ENCODE measurements around the gene ATP23.

ATP23 gene

DNA sequence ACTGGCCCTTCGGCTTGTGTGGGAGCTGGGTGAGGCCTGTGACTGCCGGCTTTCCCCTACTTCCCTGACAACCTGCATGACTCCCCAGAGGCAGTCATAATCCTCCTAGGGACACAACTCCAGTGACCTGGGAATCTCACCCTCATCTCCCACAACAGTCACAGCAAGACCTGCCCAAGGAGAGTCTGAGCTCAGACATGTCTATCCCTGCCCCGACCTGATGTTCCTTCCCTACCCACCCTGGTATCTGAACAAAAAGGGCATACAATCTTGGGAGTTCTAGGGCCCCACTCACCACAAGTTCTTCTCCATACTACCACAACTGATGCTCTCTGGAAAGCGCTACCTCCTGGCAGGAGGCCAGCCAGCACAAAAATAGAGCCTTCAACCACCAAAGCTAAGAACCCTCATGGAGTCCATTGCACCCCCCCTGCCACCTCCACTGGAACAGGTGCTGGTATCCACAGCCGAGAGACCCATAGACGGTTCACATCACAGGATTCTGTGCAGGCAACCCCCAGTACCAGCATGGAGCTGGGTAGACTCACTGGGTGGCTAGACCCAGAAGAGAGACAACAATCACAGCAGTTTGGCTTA, 16.8 kb downstream of the ATP23 start:
- DNase-seq (ENCODE audit: low read depth in 1 of 2, low spot score in 1 of 2), result no peak
- in situ Hi-C loops (cut with HindIII; ENCODE audit: low pct_unique_long_range_greater_than_20kb, low sequenced_read_pairs), result no loop called here
- TF ChIP-seq JUND (IDR thresholded peaks at IDR 0.05; ENCODE audit: low read depth), result no peak

DNA sequence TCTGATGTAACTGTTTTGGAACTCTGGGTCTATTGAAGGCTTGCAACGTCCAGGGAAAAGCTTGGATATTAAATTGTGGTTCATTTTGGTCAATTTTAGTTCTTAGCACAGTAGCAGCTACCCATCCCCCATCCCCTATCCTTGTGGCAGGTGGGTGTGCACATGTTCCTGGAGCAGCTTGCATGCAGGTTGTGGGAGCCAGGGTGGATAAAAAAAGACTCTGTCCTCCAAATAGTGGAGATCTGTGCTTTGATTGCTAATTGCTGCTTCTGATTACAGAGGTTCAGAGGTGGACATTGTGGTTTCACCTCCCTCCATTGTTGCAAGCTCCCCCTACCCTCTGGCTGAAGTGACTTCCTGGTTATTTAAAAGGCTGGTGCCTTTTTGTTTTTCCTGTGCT, 23.1 kb downstream of the ATP23 start:
- in situ Hi-C loops (cut with HindIII; ENCODE audit: low pct_unique_long_range_greater_than_20kb, low sequenced_read_pairs), result no loop called here
- DNase-seq (ENCODE audit: low read depth in 1 of 2, low spot score in 1 of 2), result no peak
- no peak for TF ChIP-seq JUND (IDR thresholded peaks at IDR 0.05; ENCODE audit: low read depth)

DNA sequence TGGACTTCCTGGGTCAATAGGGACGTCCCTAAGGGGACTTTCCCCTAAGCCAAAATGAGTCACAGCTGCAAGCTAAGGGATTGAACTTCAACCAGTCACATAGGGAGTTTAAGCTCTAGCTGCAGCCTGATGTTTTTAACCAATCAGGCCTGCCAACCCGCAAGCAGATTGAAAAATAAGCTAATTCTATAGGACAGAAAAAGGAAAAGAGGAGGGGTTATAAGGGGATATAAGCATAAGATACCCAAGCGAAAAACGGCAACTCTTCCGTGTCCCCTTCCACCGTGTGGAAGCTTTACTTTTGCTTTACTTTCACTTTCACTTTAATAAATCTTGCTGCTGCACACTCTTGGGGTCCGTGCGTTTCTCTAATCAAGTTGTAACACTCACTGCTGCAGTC, 24.4 kb downstream of the ATP23 start:
- in situ Hi-C loops (cut with HindIII; ENCODE audit: low pct_unique_long_range_greater_than_20kb, low sequenced_read_pairs), result no loop called here
- no peak for DNase-seq (ENCODE audit: low read depth in 1 of 2, low spot score in 1 of 2)
- TF ChIP-seq JUND (IDR thresholded peaks at IDR 0.05; ENCODE audit: low read depth), result no peak

DNA sequence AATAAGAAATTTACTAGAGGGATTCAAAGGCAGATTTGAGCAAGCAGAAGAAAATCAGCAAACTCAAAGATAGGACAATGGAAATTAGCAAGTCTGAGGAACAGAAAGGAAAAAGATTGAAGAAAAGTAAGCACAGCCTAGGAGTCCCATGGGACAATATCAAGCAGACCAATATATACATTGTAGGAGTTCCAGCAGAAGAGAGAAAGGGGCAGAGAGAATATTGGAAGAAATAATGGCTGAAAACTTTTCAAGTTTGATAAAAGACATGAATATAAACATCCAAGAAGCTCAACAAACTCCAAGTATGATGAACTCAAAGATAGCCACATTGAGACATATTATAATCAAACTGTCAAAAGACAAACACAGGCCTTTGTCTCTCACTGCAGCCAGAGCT, 25.2 kb downstream of the ATP23 start:
- no peak for DNase-seq (ENCODE audit: low read depth in 1 of 2, low spot score in 1 of 2)
- no peak for TF ChIP-seq JUND (IDR thresholded peaks at IDR 0.05; ENCODE audit: low read depth)

DNA sequence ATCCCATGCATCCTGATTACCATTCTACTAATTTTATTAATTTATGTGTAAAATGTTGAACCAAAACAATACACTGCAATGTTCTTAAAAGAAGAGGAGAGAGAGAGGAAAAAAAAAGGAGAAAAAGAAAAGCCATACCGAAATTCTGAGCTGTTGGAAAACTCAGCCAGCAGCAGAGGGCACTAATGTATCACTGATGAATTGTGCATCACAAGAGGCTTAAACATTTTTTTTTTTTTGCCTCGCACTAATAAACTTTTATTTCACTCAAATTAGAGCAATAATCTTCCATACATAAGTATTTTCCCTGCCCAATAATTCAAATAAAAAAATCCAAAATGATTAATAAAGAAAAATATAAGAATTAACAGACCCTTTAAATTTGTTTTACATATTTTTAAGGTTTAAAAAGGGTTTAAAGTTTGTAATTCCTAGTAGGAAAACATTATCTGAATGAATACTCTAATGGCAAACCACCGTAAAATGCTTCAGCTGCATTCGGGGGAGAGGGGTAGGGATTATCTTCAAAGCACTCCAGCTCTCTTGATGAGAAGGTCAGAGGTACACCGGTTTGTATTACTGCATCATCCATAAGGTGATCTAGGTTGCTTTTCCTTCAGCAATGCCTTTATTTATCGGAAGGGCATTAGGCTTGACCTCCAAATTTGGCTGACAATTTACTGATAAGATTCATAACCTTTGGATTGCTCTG, 41.9 kb downstream of the ATP23 start:
- in situ Hi-C loops (cut with HindIII; ENCODE audit: low pct_unique_long_range_greater_than_20kb, low sequenced_read_pairs), result no loop called here
- peak in 1 of 2 experiments; percentile 71 for DNase-seq (ENCODE audit: low read depth in 1 of 2, low spot score in 1 of 2)
- TF ChIP-seq JUND (IDR thresholded peaks at IDR 0.05; ENCODE audit: low read depth), result no peak

More for the DNA sequence above, 25.2 kb downstream of the ATP23 start:
- in situ Hi-C loops (cut with HindIII; ENCODE audit: low pct_unique_long_range_greater_than_20kb, low sequenced_read_pairs), result no loop called here

DNA sequence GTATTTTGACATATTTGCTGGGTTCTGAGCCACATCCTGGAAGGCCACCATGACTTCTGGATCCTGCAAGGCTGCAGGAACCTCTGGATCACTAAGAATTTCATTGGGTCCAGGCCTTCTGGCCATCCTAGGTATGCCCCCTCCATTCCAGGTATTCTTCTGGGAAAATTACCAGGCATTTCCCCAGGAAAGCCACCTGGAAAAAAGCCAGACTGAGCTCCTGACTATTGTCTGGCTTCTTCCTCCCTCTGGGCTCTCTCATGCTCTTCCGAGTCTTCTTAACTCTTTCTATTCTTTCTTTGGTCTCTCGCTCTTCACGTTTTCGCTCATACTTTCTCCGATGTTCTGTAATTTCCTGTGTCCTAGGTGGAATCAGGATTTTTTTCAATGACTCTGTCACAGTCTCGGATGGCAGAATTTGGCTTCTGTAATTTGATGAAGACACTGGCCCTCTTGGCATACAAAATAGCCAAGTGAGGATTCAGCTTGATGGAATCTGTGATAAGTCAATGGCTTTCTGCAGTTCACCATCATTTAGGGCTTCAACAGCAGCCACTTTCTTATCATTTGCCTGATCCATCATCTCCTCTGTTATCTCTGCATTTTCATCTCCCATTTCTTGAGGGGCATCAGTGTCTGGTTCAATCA, 42.6 kb downstream of the ATP23 start:
- no peak for TF ChIP-seq JUND (IDR thresholded peaks at IDR 0.05; ENCODE audit: low read depth)
- DNase-seq (ENCODE audit: low read depth in 1 of 2, low spot score in 1 of 2), result no peak
- in situ Hi-C loops (cut with HindIII; ENCODE audit: low pct_unique_long_range_greater_than_20kb, low sequenced_read_pairs), result no loop called here

DNA sequence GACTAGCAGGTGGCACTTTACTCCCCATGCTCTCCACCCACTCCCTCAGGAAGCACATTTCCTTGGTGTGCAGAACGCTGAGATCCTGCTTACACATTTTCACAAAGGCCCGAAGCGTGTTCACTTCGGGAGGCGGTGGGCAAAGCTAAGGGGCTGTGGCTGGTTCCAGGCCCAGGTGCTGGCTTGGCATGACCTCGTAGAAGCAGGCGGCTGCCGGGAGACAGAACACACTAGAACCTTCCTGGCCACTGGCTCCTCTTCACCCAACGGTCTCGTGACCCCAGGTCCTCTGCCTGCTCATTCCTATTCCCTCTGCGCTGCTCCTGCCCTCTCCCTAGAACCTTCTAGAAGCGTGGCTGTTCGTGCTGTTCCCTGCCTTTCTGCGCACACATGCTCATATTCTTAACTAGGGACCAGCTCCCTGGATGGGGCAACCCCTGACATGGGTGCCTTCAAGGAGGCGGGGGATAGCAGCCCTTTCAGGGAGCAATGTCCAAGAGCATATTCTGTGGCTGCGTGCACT, 43.3 kb downstream of the ATP23 start:
- in situ Hi-C loops (cut with HindIII; ENCODE audit: low pct_unique_long_range_greater_than_20kb, low sequenced_read_pairs), result no loop called here
- TF ChIP-seq JUND (IDR thresholded peaks at IDR 0.05; ENCODE audit: low read depth), result no peak
- no peak for DNase-seq (ENCODE audit: low read depth in 1 of 2, low spot score in 1 of 2)

DNA sequence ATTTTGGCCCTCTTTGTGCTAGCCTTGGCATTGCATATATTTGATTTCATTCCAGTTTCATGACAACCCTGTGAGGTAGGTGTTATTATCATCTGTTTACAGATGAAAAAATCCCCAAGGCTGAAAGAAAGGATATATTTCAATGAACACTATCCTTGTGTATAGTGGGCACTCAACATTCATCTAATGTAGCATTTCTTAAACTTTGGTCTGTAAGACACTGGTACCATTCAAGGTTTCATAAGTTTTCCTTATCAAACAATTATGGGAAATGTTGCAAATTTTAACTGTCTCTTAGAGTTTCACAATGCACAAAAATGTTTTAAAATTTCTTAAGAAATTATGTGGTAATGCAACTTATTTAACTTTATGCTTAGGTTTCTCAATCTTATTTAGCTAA, 44.3 kb downstream of the ATP23 start:
- in situ Hi-C loops (cut with HindIII; ENCODE audit: low pct_unique_long_range_greater_than_20kb, low sequenced_read_pairs), result no loop called here
- no peak for DNase-seq (ENCODE audit: low read depth in 1 of 2, low spot score in 1 of 2)

DNA sequence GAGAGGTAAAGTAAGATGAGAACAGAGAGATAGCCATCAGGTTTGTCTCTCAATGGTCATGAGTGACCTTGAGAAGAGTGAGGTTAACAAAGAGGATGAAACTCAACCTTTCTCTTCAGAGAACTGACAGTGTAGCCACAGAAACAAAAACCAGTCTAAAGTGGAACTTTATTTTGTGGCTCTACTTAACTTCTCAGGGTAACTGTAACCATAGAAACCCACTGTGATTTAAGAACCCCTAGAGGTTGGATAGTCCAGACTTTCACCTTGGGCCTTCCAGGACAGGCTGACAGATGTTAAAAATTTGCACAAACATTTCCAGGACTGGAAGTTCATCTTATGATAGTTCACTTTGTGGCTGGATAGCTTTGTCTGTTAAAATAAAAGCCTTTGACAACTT, 48.5 kb downstream of the ATP23 start:
- in situ Hi-C loops (cut with HindIII; ENCODE audit: low pct_unique_long_range_greater_than_20kb, low sequenced_read_pairs), result no loop called here
- TF ChIP-seq JUND (IDR thresholded peaks at IDR 0.05; ENCODE audit: low read depth), result no peak
- DNase-seq (ENCODE audit: low read depth in 1 of 2, low spot score in 1 of 2), result no peak

More for the DNA sequence above, 44.3 kb downstream of the ATP23 start:
- no peak for TF ChIP-seq JUND (IDR thresholded peaks at IDR 0.05; ENCODE audit: low read depth)

DNA sequence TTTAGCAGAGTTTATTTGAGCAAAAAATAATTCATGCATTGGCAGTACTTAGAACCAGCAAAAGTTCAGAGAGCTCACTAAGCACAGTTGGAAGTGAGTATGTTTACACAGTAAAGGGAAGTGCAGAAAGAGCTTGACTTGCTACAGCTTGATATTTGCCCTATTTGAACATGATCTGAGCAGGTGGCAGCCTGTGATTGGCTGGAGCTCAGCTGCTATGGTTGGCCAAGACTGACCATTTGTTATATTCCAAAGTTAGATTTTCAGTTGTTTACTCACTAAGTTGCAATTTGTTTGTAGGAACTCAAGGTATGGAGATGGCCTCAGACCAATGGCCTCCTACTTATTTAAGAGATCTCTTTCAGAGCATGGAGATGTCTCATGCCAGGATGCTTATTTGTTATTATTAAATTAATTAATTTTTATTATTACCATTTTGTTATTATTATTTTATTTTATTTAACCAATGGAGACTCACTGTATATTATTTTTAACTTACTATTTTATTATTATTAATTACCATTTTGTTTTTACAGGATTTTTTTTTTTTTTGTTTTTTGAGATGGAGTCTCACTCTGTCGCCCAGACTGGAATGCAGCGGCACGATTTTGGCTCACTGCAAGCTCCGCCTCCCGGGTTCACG, 49.0 kb downstream of the ATP23 start:
- no peak for DNase-seq (ENCODE audit: low read depth in 1 of 2, low spot score in 1 of 2)
- in situ Hi-C loops (cut with HindIII; ENCODE audit: low pct_unique_long_range_greater_than_20kb, low sequenced_read_pairs), result no loop called here
- no peak for TF ChIP-seq JUND (IDR thresholded peaks at IDR 0.05; ENCODE audit: low read depth)

DNA sequence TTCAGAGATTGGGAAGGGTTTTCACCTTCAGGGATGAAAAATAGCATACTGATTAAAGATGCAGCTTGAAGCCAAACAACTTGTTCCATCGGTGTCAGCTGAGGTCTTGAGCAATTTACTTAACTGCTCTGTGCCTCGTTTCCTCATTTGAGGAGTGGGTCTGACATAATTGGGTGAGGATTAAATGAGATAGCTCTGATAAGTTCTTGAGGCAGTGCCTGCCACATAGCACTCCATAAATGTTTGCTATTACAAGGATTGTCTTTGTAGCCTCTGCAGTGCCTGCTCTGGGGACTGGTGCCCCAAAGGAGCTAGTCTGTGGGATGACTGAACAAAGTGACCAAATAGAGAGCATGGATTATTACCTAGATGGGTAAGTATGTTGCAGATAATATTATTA, 50.6 kb downstream of the ATP23 start:
- no peak for TF ChIP-seq JUND (IDR thresholded peaks at IDR 0.05; ENCODE audit: low read depth)
- DNase-seq (ENCODE audit: low read depth in 1 of 2, low spot score in 1 of 2), result no peak
- in situ Hi-C loops (cut with HindIII; ENCODE audit: low pct_unique_long_range_greater_than_20kb, low sequenced_read_pairs), result no loop called here

DNA sequence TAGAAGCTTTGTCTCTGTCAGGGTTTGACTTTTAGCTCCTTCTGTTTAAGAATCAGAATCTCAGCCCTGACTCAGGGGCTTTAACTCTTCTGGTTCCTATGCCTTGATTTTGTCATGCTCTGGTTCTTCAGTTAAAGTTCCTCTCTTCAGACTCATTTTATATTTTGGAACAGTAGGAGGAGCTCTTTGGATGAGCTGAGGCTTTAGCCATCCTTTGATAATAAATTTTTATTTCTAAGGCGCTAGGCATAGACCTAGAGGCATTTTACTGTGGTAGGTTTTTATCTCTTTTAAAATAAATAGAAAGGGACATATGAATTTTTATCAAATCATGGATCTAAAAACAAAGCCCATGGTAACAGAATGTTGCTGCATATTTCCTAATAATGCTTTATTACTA, 51.7 kb downstream of the ATP23 start:
- DNase-seq (ENCODE audit: low read depth in 1 of 2, low spot score in 1 of 2), result no peak
- TF ChIP-seq JUND (IDR thresholded peaks at IDR 0.05; ENCODE audit: low read depth), result no peak
- in situ Hi-C loops (cut with HindIII; ENCODE audit: low pct_unique_long_range_greater_than_20kb, low sequenced_read_pairs), result no loop called here

DNA sequence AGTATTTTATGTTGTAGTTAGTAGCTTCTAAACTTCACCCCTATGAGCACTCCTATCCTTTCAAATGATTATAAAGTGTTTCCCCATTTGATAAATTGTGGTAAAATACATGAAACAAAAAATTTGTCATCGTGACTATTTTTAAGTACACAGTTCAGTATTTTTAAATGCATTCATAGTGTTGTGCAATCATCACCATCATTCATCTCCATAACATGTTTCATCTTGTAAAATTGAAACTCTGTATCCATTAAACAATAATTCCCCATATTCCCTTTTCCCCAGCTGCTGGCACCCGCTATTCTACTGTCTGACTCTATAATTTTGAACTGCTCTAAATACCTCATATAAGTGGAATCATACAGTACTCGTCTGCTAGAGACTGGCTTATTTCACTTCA, 52.5 kb downstream of the ATP23 start:
- in situ Hi-C loops (cut with HindIII; ENCODE audit: low pct_unique_long_range_greater_than_20kb, low sequenced_read_pairs), result no loop called here
- DNase-seq (ENCODE audit: low read depth in 1 of 2, low spot score in 1 of 2), result no peak
- no peak for TF ChIP-seq JUND (IDR thresholded peaks at IDR 0.05; ENCODE audit: low read depth)
